Measurements from ENCODE around the gene DYSF. TPM values are rescaled to one million over a fixed set of nuclear protein-coding genes. Genes with fewer than 3 reads are reported as not detected.

Gene DYSF
- total RNA-seq, 1 donor from 2014 or later: not detected

GRCh38 chr2:71575966-71576365 lies 122.6 kb downstream of the DYSF start:
- no peaks in the 10 kb centered on the region for H3K27me3 Mint-ChIP-seq (ENCODE audit: low read depth)
- no peak for DNase-seq (ENCODE audit: low spot score)
- intact Hi-C loops (cut with micrococcal nuclease): no loop called here
- no peaks in the 10 kb centered on the region for H3K9me3 Mint-ChIP-seq
- H3K27ac Mint-ChIP-seq: no peak overlapping the region
- no peaks in the 10 kb centered on the region for H3K36me3 Mint-ChIP-seq (ENCODE audit: low read depth)
- H3K4me1 Mint-ChIP-seq (ENCODE audit: low read depth): no peaks in the 10 kb centered on the region
- H3K4me3 Mint-ChIP-seq (ENCODE audit: low read depth): no peak overlapping the region

GRCh38 chr2:71576541-71576940 lies 123.2 kb downstream of the DYSF start:
- Mint-ChIP-seq H3K9me3 (no peaks in the 10 kb centered on the region), H3K4me3 (ENCODE audit: low read depth) (no peak overlapping the region), H3K4me1 (ENCODE audit: low read depth) (no peaks in the 10 kb centered on the region), H3K36me3 (ENCODE audit: low read depth) (no peaks in the 10 kb centered on the region), H3K27ac (no peak overlapping the region), H3K27me3 (ENCODE audit: low read depth) (no peaks in the 10 kb centered on the region)
- DNase-seq (ENCODE audit: low spot score): no peak
- intact Hi-C loops (cut with micrococcal nuclease): no loop called here

GRCh38 chr2:71577209-71577608 lies 123.8 kb downstream of the DYSF start:
- H3K9me3 Mint-ChIP-seq: no peaks in the 10 kb centered on the region
- H3K27me3 Mint-ChIP-seq (ENCODE audit: low read depth): no peaks in the 10 kb centered on the region
- H3K4me1 Mint-ChIP-seq (ENCODE audit: low read depth): no peaks in the 10 kb centered on the region
- DNase-seq (ENCODE audit: low spot score): no peak
- H3K27ac Mint-ChIP-seq: no peak overlapping the region
- no peak overlapping the region for H3K4me3 Mint-ChIP-seq (ENCODE audit: low read depth)
- no peaks in the 10 kb centered on the region for H3K36me3 Mint-ChIP-seq (ENCODE audit: low read depth)
- intact Hi-C loops (cut with micrococcal nuclease): no loop called here

- no peaks in the 10 kb centered on the region for H3K27me3 Mint-ChIP-seq (ENCODE audit: low read depth)
- H3K9me3 Mint-ChIP-seq: no peaks in the 10 kb centered on the region
- DNase-seq (ENCODE audit: low spot score): no peak
- H3K36me3 Mint-ChIP-seq (ENCODE audit: low read depth): no peaks in the 10 kb centered on the region
- intact Hi-C loops (cut with micrococcal nuclease): no loop called here
- no peak overlapping the region for H3K4me3 Mint-ChIP-seq (ENCODE audit: low read depth)
- no peak overlapping the region for H3K27ac Mint-ChIP-seq
- H3K4me1 Mint-ChIP-seq (ENCODE audit: low read depth): no peaks in the 10 kb centered on the region
These were observed 125.5 kb downstream of the DYSF start for GRCh38 chr2:71578767-71579342.

- Mint-ChIP-seq H3K9me3 (no peaks in the 10 kb centered on the region), H3K36me3 (ENCODE audit: low read depth) (no peaks in the 10 kb centered on the region), H3K4me3 (ENCODE audit: low read depth) (no peak overlapping the region), H3K27ac (no peak overlapping the region), H3K4me1 (ENCODE audit: low read depth) (no peaks in the 10 kb centered on the region), H3K27me3 (ENCODE audit: low read depth) (no peaks in the 10 kb centered on the region)
- no peak for DNase-seq (ENCODE audit: low spot score)
- intact Hi-C loops (cut with micrococcal nuclease): no loop called here
These were observed 127.7 kb downstream of the DYSF start for GRCh38 chr2:71581026-71581425.

GRCh38 chr2:71583876-71584275 lies 130.5 kb downstream of the DYSF start:
- Mint-ChIP-seq H3K27me3 (ENCODE audit: low read depth) (no peaks in the 10 kb centered on the region), H3K36me3 (ENCODE audit: low read depth) (no peaks in the 10 kb centered on the region), H3K27ac (no peak overlapping the region), H3K9me3 (no peaks in the 10 kb centered on the region), H3K4me3 (ENCODE audit: low read depth) (no peak overlapping the region), H3K4me1 (ENCODE audit: low read depth) (no peaks in the 10 kb centered on the region)
- intact Hi-C loops (cut with micrococcal nuclease): no loop called here
- DNase-seq (ENCODE audit: low spot score): no peak

- Mint-ChIP-seq H3K9me3 (no peaks in the 10 kb centered on the region), H3K27ac (no peak overlapping the region), H3K27me3 (ENCODE audit: low read depth) (no peaks in the 10 kb centered on the region), H3K4me3 (ENCODE audit: low read depth) (no peak overlapping the region), H3K4me1 (ENCODE audit: low read depth) (no peaks in the 10 kb centered on the region), H3K36me3 (ENCODE audit: low read depth) (no peaks in the 10 kb centered on the region)
- DNase-seq (ENCODE audit: low spot score): no peak
- intact Hi-C loops (cut with micrococcal nuclease): no loop called here
These were observed 133.1 kb downstream of the DYSF start for GRCh38 chr2:71586471-71586870.

- intact Hi-C loops (cut with micrococcal nuclease): no loop called here
- no peak for DNase-seq (ENCODE audit: low spot score)
- no peak overlapping the region for H3K27ac Mint-ChIP-seq
- no peak overlapping the region for H3K4me3 Mint-ChIP-seq (ENCODE audit: low read depth)
- H3K4me1 Mint-ChIP-seq (ENCODE audit: low read depth): no peaks in the 10 kb centered on the region
- H3K9me3 Mint-ChIP-seq: no peaks in the 10 kb centered on the region
- H3K27me3 Mint-ChIP-seq (ENCODE audit: low read depth): no peaks in the 10 kb centered on the region
- no peaks in the 10 kb centered on the region for H3K36me3 Mint-ChIP-seq (ENCODE audit: low read depth)
These were observed 134.2 kb downstream of the DYSF start for GRCh38 chr2:71587509-71588073.

GRCh38 chr2:71588497-71589170 lies 135.3 kb downstream of the DYSF start:
- Mint-ChIP-seq H3K4me1 (ENCODE audit: low read depth) (no peaks in the 10 kb centered on the region), H3K9me3 (no peaks in the 10 kb centered on the region), H3K4me3 (ENCODE audit: low read depth) (no peak overlapping the region), H3K27me3 (ENCODE audit: low read depth) (no peaks in the 10 kb centered on the region), H3K36me3 (ENCODE audit: low read depth) (no peaks in the 10 kb centered on the region), H3K27ac (no peak overlapping the region)
- DNase-seq (ENCODE audit: low spot score): no peak
- intact Hi-C loops (cut with micrococcal nuclease): no loop called here

- H3K27ac Mint-ChIP-seq: no peak overlapping the region
- H3K4me3 Mint-ChIP-seq (ENCODE audit: low read depth): no peak overlapping the region
- H3K9me3 Mint-ChIP-seq: no peaks in the 10 kb centered on the region
- H3K36me3 Mint-ChIP-seq (ENCODE audit: low read depth): no peaks in the 10 kb centered on the region
- no peak for DNase-seq (ENCODE audit: low spot score)
- intact Hi-C loops (cut with micrococcal nuclease): no loop called here
- H3K4me1 Mint-ChIP-seq (ENCODE audit: low read depth): no peaks in the 10 kb centered on the region
- H3K27me3 Mint-ChIP-seq (ENCODE audit: low read depth): no peaks in the 10 kb centered on the region
These were observed 136.4 kb downstream of the DYSF start for GRCh38 chr2:71589763-71590162.

- H3K4me1 Mint-ChIP-seq (ENCODE audit: low read depth): no peaks in the 10 kb centered on the region
- no peak overlapping the region for H3K27ac Mint-ChIP-seq
- no peaks in the 10 kb centered on the region for H3K27me3 Mint-ChIP-seq (ENCODE audit: low read depth)
- no peak for DNase-seq (ENCODE audit: low spot score)
- no peaks in the 10 kb centered on the region for H3K9me3 Mint-ChIP-seq
- intact Hi-C loops (cut with micrococcal nuclease): no loop called here
- H3K4me3 Mint-ChIP-seq (ENCODE audit: low read depth): no peak overlapping the region
- no peaks in the 10 kb centered on the region for H3K36me3 Mint-ChIP-seq (ENCODE audit: low read depth)
These were observed 137.7 kb downstream of the DYSF start for GRCh38 chr2:71591044-71591443.

- Mint-ChIP-seq H3K4me1 (ENCODE audit: low read depth) (no peaks in the 10 kb centered on the region), H3K27me3 (ENCODE audit: low read depth) (no peaks in the 10 kb centered on the region), H3K36me3 (ENCODE audit: low read depth) (no peaks in the 10 kb centered on the region), H3K27ac (no peak overlapping the region), H3K9me3 (no peaks in the 10 kb centered on the region), H3K4me3 (ENCODE audit: low read depth) (no peak overlapping the region)
- intact Hi-C loops (cut with micrococcal nuclease): no loop called here
- DNase-seq (ENCODE audit: low spot score): no peak
These were observed 138.9 kb downstream of the DYSF start for GRCh38 chr2:71592181-71592711.

GRCh38 chr2:71595569-71595968 lies 142.2 kb downstream of the DYSF start:
- no peaks in the 10 kb centered on the region for H3K4me1 Mint-ChIP-seq (ENCODE audit: low read depth)
- no peaks in the 10 kb centered on the region for H3K36me3 Mint-ChIP-seq (ENCODE audit: low read depth)
- intact Hi-C loops (cut with micrococcal nuclease): no loop called here
- H3K9me3 Mint-ChIP-seq: no peaks in the 10 kb centered on the region
- H3K27ac Mint-ChIP-seq: no peak overlapping the region
- H3K27me3 Mint-ChIP-seq (ENCODE audit: low read depth): no peaks in the 10 kb centered on the region
- DNase-seq (ENCODE audit: low spot score): no peak
- no peak overlapping the region for H3K4me3 Mint-ChIP-seq (ENCODE audit: low read depth)
